Panc1 (cell line): ENCODE measurements around the gene HOXA4. TPM values are rescaled to one million over a fixed set of nuclear protein-coding genes. Genes with fewer than 3 reads are reported as not detected.

ENCODE experiments used
- ATAC-seq: fragments of 200-7000 bp; cut with Tn5 transposase; 2 replicates; pipeline ENCODE4 v1.9.1; 2020; ENCODE audit warnings: mild to moderate bottlenecking, moderate library complexity
- BruUV-seq: library from RNA; stranded (reverse); fragments of 400-500 nt; replicated peaks from 2 replicates; lab custom pipeline; 2021; lab: Mats Ljungman, UMichigan
- CTCF ChIA-PET: fragments of 300-600 bp; sonication (Branson Sonifier 250); formaldehyde crosslinking; loops from one replicate; lab custom pipeline; 2022; ENCODE audit warnings: antibody characterized with exemption; lab: Charles Lee
- POLR2A ChIA-PET: fragments of 300-600 bp; sonication (Branson Sonifier 250); formaldehyde crosslinking; loops from one replicate; lab custom pipeline; 2022; ENCODE audit warnings: antibody characterized with exemption; lab: Charles Lee
- DNase-seq: peaks from one replicate; pipeline ENCODE4 v3.0.0-alpha.2; 2010; ENCODE audit warnings: low read depth, low spot score
- H3K27ac ChIP-seq: 2 replicates; pipeline ENCODE4 v1.5.1; 2011; ENCODE audit warnings: mild to moderate bottlenecking, low read length, inconsistent platforms
- H3K27me3 ChIP-seq: fragments of 200-500 bp; sonication (Bioruptor generic); 2 replicates; pipeline ENCODE4 v1.6.0; 2014; ENCODE audit warnings: low read length, inconsistent platforms; ENCODE audit not compliant: control insufficient read depth, insufficient read depth
- H3K36me3 ChIP-seq: fragments of 200-500 bp; sonication (Bioruptor generic); 2 replicates; pipeline ENCODE4 v1.5.1; 2014; ENCODE audit warnings: inconsistent platforms, mild to moderate bottlenecking, low read length, moderate library complexity; ENCODE audit not compliant: control insufficient read depth, insufficient read depth
- H3K4me1 ChIP-seq: 2 replicates; pipeline ENCODE4 v1.5.1; 2011; ENCODE audit warnings: inconsistent platforms, mild to moderate bottlenecking, low read length, moderate library complexity; ENCODE audit not compliant: control insufficient read depth, insufficient read depth
- H3K4me3 ChIP-seq, 2 experiments: 2 replicates each; pipeline ENCODE4 v1.5.1; 2011 to 2012; ENCODE audit warnings: low read depth in 2 of 2, low read length in 2 of 2, mild to moderate bottlenecking in 2 of 2, inconsistent platforms in 1 of 2, moderate library complexity in 1 of 2
- H3K9me3 ChIP-seq: fragments of 200-500 bp; sonication (Bioruptor generic); 2 replicates; pipeline ENCODE4 v1.5.1; 2014; ENCODE audit warnings: low read depth, mild to moderate bottlenecking, inconsistent platforms, low read length, moderate library complexity; ENCODE audit not compliant: control insufficient read depth, insufficient read depth
- POLR2AphosphoS5 ChIP-seq: IDR thresholded peaks from 2 replicates; pipeline ENCODE4 v1.6.1; 2012; ENCODE audit warnings: mild to moderate bottlenecking, low read depth, low read length, moderate library complexity
- SIN3A ChIP-seq: IDR thresholded peaks from 2 replicates; pipeline ENCODE4 v1.6.1; 2012; ENCODE audit warnings: low read depth, mild to moderate bottlenecking, low read length, moderate library complexity, borderline replicate concordance; ENCODE audit not compliant: insufficient read depth
- in situ Hi-C: cut with HindIII; loops from 2 replicates; pipeline ENCODE4 v1.10.0; 2016; ENCODE audit warnings: low sequenced_read_pairs, low pct_unique_long_range_greater_than_20kb
- intact Hi-C: fragments of 100-400 bp; cut with micrococcal nuclease; formaldehyde crosslinking; loops from one replicate; pipeline ENCODE4 v1.10.0; 2022; ENCODE audit not compliant: unreplicated experiment
- total RNA-seq: library from RNA; stranded (reverse); gene quantifications from one replicate; pipeline ENCODE4 v1.2.1, GENCODE V29; 2021; ENCODE audit not compliant: unreplicated experiment
- TF ChIP-seq, protein P1 (sequence below): fragments of 450-650 bp; IDR thresholded peaks from 2 replicates; pipeline ENCODE4 v1.5.1; 2017; ENCODE audit warnings: mild to moderate bottlenecking
- TF ChIP-seq, protein P2 (sequence below), 2 experiments: IDR thresholded peaks; 2 replicates each; pipeline ENCODE4 v1.6.1; 2011 to 2012; ENCODE audit warnings: low read depth in 2 of 2, control low read depth in 1 of 2, low read length in 1 of 2, mild to moderate bottlenecking in 1 of 2, moderate library complexity in 1 of 2; ENCODE audit not compliant: insufficient read depth in 1 of 2

The HOXA4 gene
- total RNA-seq, 1 experiment from 2014 or later: 0.39 TPM

DNA sequence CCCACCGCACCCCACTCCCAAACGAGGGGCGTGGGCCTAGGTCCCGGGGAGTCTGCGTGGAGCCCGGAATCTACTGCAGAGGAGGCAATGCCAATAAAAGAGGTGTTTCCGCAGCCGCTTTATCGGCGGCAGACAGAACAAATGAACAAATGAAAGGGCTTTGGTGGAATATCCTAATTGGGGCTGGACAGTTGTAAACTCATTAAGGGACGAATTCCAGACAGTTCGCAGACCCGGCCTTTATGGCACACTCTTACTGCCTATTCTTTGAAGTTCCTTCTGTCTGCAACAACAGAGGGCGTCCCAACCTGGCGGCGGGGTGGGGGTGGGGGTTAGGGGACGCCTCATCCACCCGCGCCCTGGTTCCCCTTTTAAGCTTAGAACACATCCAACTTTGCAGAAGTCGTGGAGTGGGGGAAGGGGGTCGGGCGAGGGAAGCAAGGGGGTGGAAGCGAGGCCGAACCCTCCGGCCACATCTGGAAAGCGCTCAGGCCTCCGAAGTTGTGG, 30.7 kb upstream of the HOXA4 start:
- intact Hi-C loops (loop anchor here (2.0 to 5.0 kb wide), 2 partner anchors 478 to 784 kb away; no protein-coding TSS in a partner anchor), in situ Hi-C loops (no loop called here)
- ATAC-seq (no peak), DNase-seq (no peak)
- Histone ChIP-seq H3K27me3 (no peaks in the 10 kb centered on the region), H3K27ac (peak overlapping the region; percentile 81), H3K4me3 (peak overlapping the region; percentile 71 to 80), H3K4me1 (no peaks in the 10 kb centered on the region), H3K9me3 (no peaks in the 10 kb centered on the region), H3K36me3 (no peaks in the 10 kb centered on the region; the same call in 1 of the 2 replicates)
- POLR2A ChIA-PET: interaction anchor here (0.6 kb wide), 1 partner anchor 62 kb away, joined by 4 read pairs; no protein-coding TSS in a partner anchor
- CTCF ChIA-PET: interaction anchor here (0.6 to 2.5 kb wide), 12 partner anchors 11 to 1269 kb away, joined by 3 to 24 read pairs (median 4); no protein-coding TSS in a partner anchor
- TF ChIP-seq, protein P1, sequence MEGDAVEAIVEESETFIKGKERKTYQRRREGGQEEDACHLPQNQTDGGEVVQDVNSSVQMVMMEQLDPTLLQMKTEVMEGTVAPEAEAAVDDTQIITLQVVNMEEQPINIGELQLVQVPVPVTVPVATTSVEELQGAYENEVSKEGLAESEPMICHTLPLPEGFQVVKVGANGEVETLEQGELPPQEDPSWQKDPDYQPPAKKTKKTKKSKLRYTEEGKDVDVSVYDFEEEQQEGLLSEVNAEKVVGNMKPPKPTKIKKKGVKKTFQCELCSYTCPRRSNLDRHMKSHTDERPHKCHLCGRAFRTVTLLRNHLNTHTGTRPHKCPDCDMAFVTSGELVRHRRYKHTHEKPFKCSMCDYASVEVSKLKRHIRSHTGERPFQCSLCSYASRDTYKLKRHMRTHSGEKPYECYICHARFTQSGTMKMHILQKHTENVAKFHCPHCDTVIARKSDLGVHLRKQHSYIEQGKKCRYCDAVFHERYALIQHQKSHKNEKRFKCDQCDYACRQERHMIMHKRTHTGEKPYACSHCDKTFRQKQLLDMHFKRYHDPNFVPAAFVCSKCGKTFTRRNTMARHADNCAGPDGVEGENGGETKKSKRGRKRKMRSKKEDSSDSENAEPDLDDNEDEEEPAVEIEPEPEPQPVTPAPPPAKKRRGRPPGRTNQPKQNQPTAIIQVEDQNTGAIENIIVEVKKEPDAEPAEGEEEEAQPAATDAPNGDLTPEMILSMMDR: no peak
- BruUV-seq: no TSS peak

DNA sequence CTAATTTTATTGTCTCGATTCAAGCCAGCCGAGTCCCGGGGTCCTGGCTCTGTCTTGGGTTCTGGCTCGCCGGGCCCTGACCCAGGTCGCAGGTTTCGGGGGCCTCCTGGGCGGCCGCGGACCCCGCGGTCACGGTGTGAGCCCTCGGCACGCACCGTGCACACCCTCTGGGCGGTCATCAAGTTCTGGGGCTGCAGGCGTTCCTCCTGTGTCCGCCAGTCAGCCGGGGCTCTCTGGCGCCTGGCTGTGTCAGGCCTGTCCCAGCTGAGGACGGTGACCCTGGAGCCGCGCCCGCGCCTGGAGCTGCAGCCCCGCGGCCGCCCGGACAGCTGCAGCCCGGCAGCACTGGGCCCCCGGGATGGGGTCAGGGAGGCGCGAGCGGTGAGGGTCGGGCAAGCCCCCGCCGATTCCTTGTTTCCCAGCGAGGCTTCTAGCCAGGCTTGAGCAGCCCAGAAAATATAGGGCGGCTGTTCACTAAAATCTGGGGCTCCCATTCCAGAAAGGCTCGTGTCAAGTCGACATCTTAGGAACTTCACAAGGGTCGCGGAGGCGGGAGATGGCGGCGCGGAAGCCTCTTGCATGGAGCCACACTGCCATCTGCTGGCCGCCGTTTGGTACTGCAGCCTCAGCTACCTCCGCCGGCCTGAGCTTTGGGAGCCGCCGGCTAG, 30.1 kb upstream of the HOXA4 start:
- peak overlapping the region; percentile 81 for H3K27ac ChIP-seq
- no peaks in the 10 kb centered on the region; the same call in 1 of the 2 replicates for H3K36me3 ChIP-seq
- H3K27me3 ChIP-seq: no peaks in the 10 kb centered on the region
- DNase-seq (no peak), ATAC-seq (peak; percentile 87)
- intact Hi-C loops (loop anchor here (2.0 to 5.0 kb wide), 2 partner anchors 478 to 783 kb away; no protein-coding TSS in a partner anchor), in situ Hi-C loops (no loop called here)
- no peak for TF ChIP-seq POLR2AphosphoS5
- peak; percentile 45; the same call in 1 of the 2 replicates for TF ChIP-seq SIN3A
- TF ChIP-seq, protein P2, sequence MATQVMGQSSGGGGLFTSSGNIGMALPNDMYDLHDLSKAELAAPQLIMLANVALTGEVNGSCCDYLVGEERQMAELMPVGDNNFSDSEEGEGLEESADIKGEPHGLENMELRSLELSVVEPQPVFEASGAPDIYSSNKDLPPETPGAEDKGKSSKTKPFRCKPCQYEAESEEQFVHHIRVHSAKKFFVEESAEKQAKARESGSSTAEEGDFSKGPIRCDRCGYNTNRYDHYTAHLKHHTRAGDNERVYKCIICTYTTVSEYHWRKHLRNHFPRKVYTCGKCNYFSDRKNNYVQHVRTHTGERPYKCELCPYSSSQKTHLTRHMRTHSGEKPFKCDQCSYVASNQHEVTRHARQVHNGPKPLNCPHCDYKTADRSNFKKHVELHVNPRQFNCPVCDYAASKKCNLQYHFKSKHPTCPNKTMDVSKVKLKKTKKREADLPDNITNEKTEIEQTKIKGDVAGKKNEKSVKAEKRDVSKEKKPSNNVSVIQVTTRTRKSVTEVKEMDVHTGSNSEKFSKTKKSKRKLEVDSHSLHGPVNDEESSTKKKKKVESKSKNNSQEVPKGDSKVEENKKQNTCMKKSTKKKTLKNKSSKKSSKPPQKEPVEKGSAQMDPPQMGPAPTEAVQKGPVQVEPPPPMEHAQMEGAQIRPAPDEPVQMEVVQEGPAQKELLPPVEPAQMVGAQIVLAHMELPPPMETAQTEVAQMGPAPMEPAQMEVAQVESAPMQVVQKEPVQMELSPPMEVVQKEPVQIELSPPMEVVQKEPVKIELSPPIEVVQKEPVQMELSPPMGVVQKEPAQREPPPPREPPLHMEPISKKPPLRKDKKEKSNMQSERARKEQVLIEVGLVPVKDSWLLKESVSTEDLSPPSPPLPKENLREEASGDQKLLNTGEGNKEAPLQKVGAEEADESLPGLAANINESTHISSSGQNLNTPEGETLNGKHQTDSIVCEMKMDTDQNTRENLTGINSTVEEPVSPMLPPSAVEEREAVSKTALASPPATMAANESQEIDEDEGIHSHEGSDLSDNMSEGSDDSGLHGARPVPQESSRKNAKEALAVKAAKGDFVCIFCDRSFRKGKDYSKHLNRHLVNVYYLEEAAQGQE (IDR thresholded peaks at IDR 0.05; ENCODE audit: insufficient read depth in 1 of 2, low read depth in 2 of 2, low read length in 1 of 2): no peak
- TF ChIP-seq, protein P1: peak; percentile 100
- H3K4me1 ChIP-seq: no peaks in the 10 kb centered on the region
- no TSS peak for BruUV-seq
- no peaks in the 10 kb centered on the region for H3K9me3 ChIP-seq
- H3K4me3 ChIP-seq: peak overlapping the region; percentile 71 to 80
- CTCF ChIA-PET: interaction anchor here (0.5 to 2.5 kb wide), 12 partner anchors 11 to 1268 kb away, joined by 3 to 24 read pairs (median 5); no protein-coding TSS in a partner anchor
- POLR2A ChIA-PET: interaction anchor here (0.6 kb wide), 1 partner anchor 61 kb away, joined by 4 read pairs; no protein-coding TSS in a partner anchor
